H1 (cell line): ENCODE results near the gene WASHC3. TPM values are rescaled to one million over a fixed set of nuclear protein-coding genes. Genes with fewer than 3 reads are reported as not detected.

Experiments used
- CTCF ChIA-PET: fragments of 300-600 bp; sonication (Branson Sonifier 250); formaldehyde crosslinking; loops from one replicate; lab custom pipeline; 2021; ENCODE audit not compliant: partially characterized antibody; lab: Charles Lee
- POLR2A ChIA-PET: fragments of 300-600 bp; sonication (Branson Sonifier 250); formaldehyde crosslinking; loops from one replicate; lab custom pipeline; 2021; ENCODE audit warnings: inconsistent platforms; ENCODE audit not compliant: partially characterized antibody; lab: Charles Lee
- DNase-seq, 2 experiments: peaks; one replicate each; pipeline versions ENCODE4 v3.0.0 to v3.0.0-alpha.2; 2010 to 2022; ENCODE audit warnings: low spot score in 2 of 2, low read depth in 1 of 2, mixed read lengths in 1 of 2
- FAIRE-seq: peaks from 2 replicates; lab custom pipeline; 2011; peaks lifted over from hg19 to GRCh38; lab: Jason Lieb, UNC
- H2AFZ ChIP-seq: 2 replicates; pipeline ENCODE4 v1.8.1; 2012; ENCODE audit warnings: low read length, inconsistent platforms
- H2AK5ac ChIP-seq: 2 replicates; pipeline ENCODE4 v1.6.1; 2013; ENCODE audit warnings: low read depth, low read length
- H2BK120ac ChIP-seq: replicated peaks from 2 replicates; pipeline ENCODE3; 2013; ENCODE audit warnings: low read depth, low read length, inconsistent platforms
- H2BK12ac ChIP-seq: 2 replicates; pipeline ENCODE4 v1.6.1; 2013; ENCODE audit warnings: low read depth, low read length
- H2BK15ac ChIP-seq: 2 replicates; pipeline ENCODE4 v1.6.1; 2013; ENCODE audit warnings: low read length
- H2BK20ac ChIP-seq: 2 replicates; pipeline ENCODE4 v1.6.1; 2013; ENCODE audit warnings: low read length
- H2BK5ac ChIP-seq: 2 replicates; pipeline ENCODE4 v1.6.1; 2013; ENCODE audit warnings: low read depth, low read length
- H3K14ac ChIP-seq: 2 replicates; pipeline ENCODE4 v1.6.1; 2013; ENCODE audit warnings: inconsistent platforms; ENCODE audit not compliant: insufficient read length
- H3K18ac ChIP-seq: 2 replicates; pipeline ENCODE4 v1.6.1; 2013; ENCODE audit warnings: low read length; ENCODE audit errors: extremely low read depth
- H3K23ac ChIP-seq: 2 replicates; pipeline ENCODE4 v1.6.1; 2013; ENCODE audit warnings: inconsistent platforms; ENCODE audit not compliant: insufficient read length
- H3K23me2 ChIP-seq: 2 replicates; pipeline ENCODE4 v1.6.1; 2013; ENCODE audit warnings: low read depth, low read length
- H3K27ac ChIP-seq: 2 replicates; pipeline ENCODE4 v1.6.1; 2011; ENCODE audit warnings: low read depth, low read length, inconsistent platforms
- H3K27me3 ChIP-seq, 4 experiments: replicated peaks in 1 of 4; 1 replicate in 1 of 4; 2 replicates in 3 of 4; pipeline versions ENCODE4 v1.6.1 to v1.8.1; 2011 to 2013; ENCODE audit warnings: low read length in 3 of 4, mild to moderate bottlenecking in 3 of 4, inconsistent platforms in 2 of 4, mixed read lengths in 2 of 4, moderate library complexity in 1 of 4; ENCODE audit not compliant: control insufficient read depth in 3 of 4, insufficient read depth in 3 of 4; ENCODE audit errors: extremely low read depth in 1 of 4
- H3K36me3 ChIP-seq, 4 experiments: 2 replicates each; pipeline versions ENCODE4 v1.6.1 to v1.8.1; 2011 to 2013; ENCODE audit warnings: mild to moderate bottlenecking in 4 of 4, low read length in 3 of 4, moderate library complexity in 2 of 4, control low read depth in 1 of 4, inconsistent platforms in 1 of 4; ENCODE audit not compliant: insufficient read depth in 4 of 4, control insufficient read depth in 2 of 4
- H3K4ac ChIP-seq: replicated peaks from 2 replicates; pipeline ENCODE3; 2013; ENCODE audit warnings: low read length, low read depth, mixed read lengths, inconsistent platforms; ENCODE audit not compliant: insufficient read length
- H3K4me1 ChIP-seq, 4 experiments: replicated peaks in 1 of 4; 1 replicate in 1 of 4; 2 replicates in 3 of 4; pipeline versions ENCODE4 v1.6.1 to v1.8.1; 2011 to 2013; ENCODE audit warnings: low read length in 3 of 4, inconsistent platforms in 2 of 4, mixed read lengths in 1 of 4; ENCODE audit not compliant: insufficient read depth in 4 of 4, control insufficient read depth in 3 of 4
- H3K4me2 ChIP-seq, 2 experiments: 2 replicates each; pipeline versions ENCODE4 v1.6.1 to v1.8.1; 2011 to 2013; ENCODE audit warnings: low read depth in 2 of 2, low read length in 2 of 2, control low read depth in 1 of 2, inconsistent platforms in 1 of 2, mild to moderate bottlenecking in 1 of 2; ENCODE audit not compliant: insufficient read depth in 1 of 2
- H3K4me3 ChIP-seq, 4 experiments: fragments of 200-600, 300-600 bp in 1 of 4; sonication (generic), shearing (Covaris generic), sonication (Bioruptor Twin) in 1 of 4; 2 replicates each; pipeline versions ENCODE4 v1.5.1 to v1.8.1; 2011 to 2016; ENCODE audit warnings: low read length in 4 of 4, low read depth in 3 of 4, control low read depth in 2 of 4, inconsistent platforms in 2 of 4, mild to moderate bottlenecking in 2 of 4, mixed read lengths in 1 of 4, moderate library complexity in 1 of 4; ENCODE audit not compliant: insufficient read depth in 2 of 4; ENCODE audit errors: extremely low read depth in 1 of 4
- H3K56ac ChIP-seq: replicated peaks from 2 replicates; pipeline ENCODE3; 2013; ENCODE audit warnings: low read depth, mild to moderate bottlenecking, mixed read lengths, low read length, inconsistent platforms; ENCODE audit not compliant: insufficient read length
- H3K79me1 ChIP-seq: 2 replicates; pipeline ENCODE4 v1.6.1; 2013; ENCODE audit warnings: low read depth, low read length, control low read depth
- H3K79me2 ChIP-seq, 2 experiments: 2 replicates each; pipeline versions ENCODE4 v1.6.1 to v1.8.1; 2012 to 2013; ENCODE audit warnings: low read length in 2 of 2, mild to moderate bottlenecking in 2 of 2, inconsistent platforms in 1 of 2; ENCODE audit not compliant: insufficient read depth in 2 of 2, control insufficient read depth in 1 of 2
- H3K9ac ChIP-seq, 4 experiments: replicated peaks in 1 of 4; 1 replicate in 1 of 4; 2 replicates in 3 of 4; pipeline versions ENCODE4 v1.6.1 to v1.8.1; 2011 to 2013; ENCODE audit warnings: low read depth in 3 of 4, low read length in 3 of 4, control low read depth in 2 of 4, mild to moderate bottlenecking in 2 of 4, moderate library complexity in 2 of 4, inconsistent platforms in 1 of 4; ENCODE audit errors: extremely low read depth in 1 of 4
- H3K9me3 ChIP-seq, 2 experiments: 2 replicates each; pipeline versions ENCODE4 v1.6.1 to v1.8.1; 2012 to 2013; ENCODE audit warnings: mild to moderate bottlenecking in 2 of 2, moderate library complexity in 2 of 2, control low read depth in 1 of 2, inconsistent platforms in 1 of 2, low read depth in 1 of 2, low read length in 1 of 2, mixed read lengths in 1 of 2; ENCODE audit not compliant: insufficient read depth in 2 of 2
- H4K20me1 ChIP-seq, 2 experiments: replicated peaks in 1 of 2; 2 replicates each; pipeline versions ENCODE3 to v1.8.1; 2011 to 2013; ENCODE audit warnings: inconsistent platforms in 2 of 2, low read length in 2 of 2, mild to moderate bottlenecking in 1 of 2; ENCODE audit not compliant: insufficient read depth in 2 of 2, control insufficient read depth in 1 of 2
- H4K5ac ChIP-seq: 2 replicates; pipeline ENCODE4 v1.6.1; 2013; ENCODE audit warnings: low read length, low read depth, mixed read lengths, inconsistent platforms; ENCODE audit not compliant: insufficient read length
- H4K8ac ChIP-seq: 2 replicates; pipeline ENCODE4 v1.8.0; 2013; ENCODE audit warnings: mild to moderate bottlenecking, moderate library complexity, low read length, inconsistent platforms; ENCODE audit not compliant: insufficient read depth; ENCODE audit errors: extremely low read depth
- H4K91ac ChIP-seq: replicated peaks from 2 replicates; pipeline ENCODE3; 2013; ENCODE audit warnings: low read length, mixed read lengths, inconsistent platforms; ENCODE audit not compliant: insufficient read length
- BCL11A ChIP-seq, 2 experiments: IDR thresholded peaks; one replicate each; pipeline ENCODE4 v1.6.1; 2011; ENCODE audit warnings: low read depth in 2 of 2, low read length in 2 of 2, mild to moderate bottlenecking in 2 of 2
- CBX8 ChIP-seq: fragments of 300-800, 300-1000 bp; sonication (generic); IDR thresholded peaks from 2 replicates; pipeline ENCODE4 v1.7.1; 2016; ENCODE audit warnings: low read depth, low read length, borderline replicate concordance
- SP4 ChIP-seq: IDR thresholded peaks from 2 replicates; pipeline ENCODE4 v1.6.1; 2012; ENCODE audit warnings: low read length, inconsistent platforms
- WGBS, 2 experiments: shearing (Covaris generic) in 1 of 2; methylation state at CpG; one replicate each; pipeline versions ENCODE4 v1.1.6 to v1.1.7; 2013 to 2015; ENCODE audit warnings: low lambda C conversion rate in 2 of 2, mixed read lengths in 2 of 2, inconsistent platforms in 1 of 2, low coverage in 1 of 2, missing lambda C conversion rate in 1 of 2; ENCODE audit not compliant: insufficient replicate concordance in 2 of 2, insufficient coverage in 1 of 2, insufficient read length in 1 of 2; ENCODE audit errors: extremely low coverage in 1 of 2, missing lambda C conversion rate in 1 of 2; 5-methylcytosine and 5-hydroxymethylcytosine counted together
- polyA plus RNA-seq, 7 experiments: library from polyadenylated mRNA; depleted of rRNA in 3 of 7; stranded (reverse) in 5 of 7; unstranded in 2 of 7; fragments of >200 nt in 5 of 7; fragments of 200-250 nt in 2 of 7; gene quantifications; 1 replicate in 5 of 7; 2 replicates in 1 of 7; 4 replicates in 1 of 7; pipeline versions ENCODE4 v1.2.1 to v1.2.3, GENCODE V29; 2011 to 2013; ENCODE audit warnings: missing spikeins in 2 of 7, mixed read lengths in 2 of 7
- total RNA-seq: library from RNA; stranded (reverse); fragmentation: NEBNext Ultra II Directional; extraction: Animal tissue kit (Norgen Biotek cat#: 25700); gene quantifications from 2 replicates; pipeline ENCODE4 v1.2.1, GENCODE V29; 2021

The WASHC3 gene
- total and polyA plus RNA-seq, 2 of the 8 experiments (the other 6 are each of a cell fraction or from before 2014, with no cell fraction given): 7.4 to 8.3 TPM

GRCh38 chr12:102010265-102010994 lies 51.4 kb downstream of the WASHC3 start:
- ChIA-PET POLR2A (no interaction called here), CTCF (no interaction called here)
- H4K20me1 ChIP-seq: no peaks in the 10 kb centered on the region

More at GRCh38 chr12:102010265-102010994, 51.4 kb downstream of the WASHC3 start:
- Histone ChIP-seq H2BK120ac (no peak overlapping the region), H3K56ac (no peak overlapping the region), H2AK5ac (no peak overlapping the region), H3K9me3 (no peaks in the 10 kb centered on the region), H2BK20ac (no peak overlapping the region), H3K14ac (no peak overlapping the region), H4K8ac (no peak overlapping the region), H3K36me3 (no peaks in the 10 kb centered on the region), H4K5ac (no peak overlapping the region), H2BK15ac (no peak overlapping the region), H3K4me2 (no peak overlapping the region), H3K27ac (no peak overlapping the region), H2BK5ac (no peak overlapping the region), H3K79me2 (no peaks in the 10 kb centered on the region), H3K27me3 (no peaks in the 10 kb centered on the region), H3K23me2 (no peaks in the 10 kb centered on the region), H3K4me3 (no peak overlapping the region), H2AFZ (no peak overlapping the region), H3K23ac (no peak overlapping the region), H3K4ac (no peak overlapping the region), H3K9ac (no peak overlapping the region), H3K79me1 (no peaks in the 10 kb centered on the region), H2BK12ac (no peak overlapping the region), H3K4me1 (no peaks in the 10 kb centered on the region), H4K91ac (no peak overlapping the region), H3K18ac (no peak overlapping the region)
- WGBS, 2 experiments: 93% methylated on average over 8 of the region's 8 CpGs; no CpG with 5 or more reads in 1 of the 2 experiments
- DNase-seq (no peak), FAIRE-seq (no peak)
- TF ChIP-seq CBX8 (no peak), SP4 (no peak), BCL11A (IDR thresholded peaks at IDR 0.05; ENCODE audit: low read depth in 2 of 2, low read length in 2 of 2) (no peak)
